Measurements from ENCODE around the gene NSMCE1.

The NSMCE1 gene

DNA sequence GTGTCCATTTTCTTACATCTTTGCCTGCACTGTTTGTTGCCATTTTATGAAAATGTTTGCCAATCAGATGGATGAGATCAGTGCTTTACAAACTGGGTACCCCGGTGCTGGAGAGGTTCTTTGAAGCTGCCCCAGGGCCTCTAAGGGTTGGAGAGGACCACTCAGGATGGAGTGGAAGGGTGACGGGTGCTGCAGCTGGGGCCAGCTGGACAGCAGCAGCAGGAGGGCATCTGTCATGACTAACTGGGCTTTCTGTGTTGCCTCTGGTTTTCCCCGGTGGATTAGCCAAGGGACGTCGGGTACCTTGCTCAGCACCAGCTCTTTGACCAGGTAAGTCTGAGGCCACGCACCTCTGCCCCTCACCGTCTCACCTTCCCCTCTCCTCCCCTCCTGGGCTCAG is 52.9 kb downstream of the NSMCE1 start:
- no peak for TF ChIP-seq CTCF (IDR thresholded peaks at IDR 0.05; ENCODE audit: control insufficient read depth, extremely low read depth, insufficient read depth)
- no peak for DNase-seq (ENCODE audit: low read depth)
- no peak overlapping the region for H3K4me3 ChIP-seq (ENCODE audit: low read depth, low read length)

DNA sequence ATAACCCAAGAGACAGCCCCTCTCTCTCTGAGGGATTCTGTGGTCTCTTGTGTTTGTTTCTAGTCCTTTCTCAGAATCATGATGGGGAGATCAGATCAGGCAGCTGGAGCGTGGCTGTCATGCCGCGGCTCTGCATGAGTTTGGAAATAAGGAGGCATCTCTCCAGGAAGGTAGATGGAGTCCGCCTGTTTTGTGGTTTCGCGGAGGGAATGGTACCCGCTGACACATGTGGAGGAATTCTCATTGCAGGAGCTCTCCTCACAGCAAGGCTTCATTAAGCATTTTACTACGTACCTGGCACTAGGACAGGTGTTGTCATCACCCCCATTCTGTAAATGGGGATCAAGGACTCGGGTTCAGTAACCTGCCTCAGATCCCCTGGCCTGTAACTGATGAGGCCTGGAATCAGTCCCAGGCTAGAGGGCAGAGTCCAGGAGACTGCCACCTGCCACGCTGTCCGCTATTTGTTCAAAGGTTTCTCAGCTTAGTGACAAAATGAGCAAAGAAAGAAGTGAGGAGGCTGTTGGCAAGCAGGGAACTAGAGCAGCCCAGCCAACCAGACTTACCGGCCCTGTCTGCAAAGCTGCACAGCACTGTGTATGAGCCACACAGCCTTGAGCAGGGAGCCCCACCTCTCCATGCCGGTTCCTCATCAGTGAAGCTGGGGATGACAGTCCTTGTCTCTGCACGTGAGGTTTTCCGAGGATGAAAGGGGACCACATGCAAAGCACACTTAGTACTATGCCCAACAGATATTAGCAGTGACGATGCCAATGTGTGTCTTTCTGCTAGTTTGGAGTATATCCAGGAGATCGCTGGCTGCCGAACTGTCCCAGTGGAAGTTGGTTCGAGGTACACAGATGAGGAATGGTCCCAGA is 54.2 kb downstream of the NSMCE1 start:
- no peak for TF ChIP-seq CTCF (IDR thresholded peaks at IDR 0.05; ENCODE audit: control insufficient read depth, extremely low read depth, insufficient read depth)
- no peak overlapping the region for H3K4me3 ChIP-seq (ENCODE audit: low read depth, low read length)
- DNase-seq (ENCODE audit: low read depth), result no peak

GRCh38 chr16:27211026-27211425 is 57.5 kb downstream of the NSMCE1 start:
- no peak for TF ChIP-seq CTCF (IDR thresholded peaks at IDR 0.05; ENCODE audit: control insufficient read depth, extremely low read depth, insufficient read depth)
- DNase-seq (ENCODE audit: low read depth), result no peak
- no peak overlapping the region for H3K4me3 ChIP-seq (ENCODE audit: low read depth, low read length)

- TF ChIP-seq CTCF (IDR thresholded peaks at IDR 0.05; ENCODE audit: control insufficient read depth, extremely low read depth, insufficient read depth), result no peak
- no peak for DNase-seq (ENCODE audit: low read depth)
- no peak overlapping the region for H3K4me3 ChIP-seq (ENCODE audit: low read depth, low read length)
Observed at GRCh38 chr16:27210174-27210573, 58.4 kb downstream of the NSMCE1 start.

GRCh38 chr16:27209591-27209990 is 59.0 kb downstream of the NSMCE1 start:
- TF ChIP-seq CTCF (IDR thresholded peaks at IDR 0.05; ENCODE audit: control insufficient read depth, extremely low read depth, insufficient read depth), result no peak
- H3K4me3 ChIP-seq (ENCODE audit: low read depth, low read length), result no peak overlapping the region
- no peak for DNase-seq (ENCODE audit: low read depth)

GRCh38 chr16:27208796-27209195 is 59.8 kb downstream of the NSMCE1 start:
- TF ChIP-seq CTCF (IDR thresholded peaks at IDR 0.05; ENCODE audit: control insufficient read depth, extremely low read depth, insufficient read depth), result no peak
- no peak overlapping the region for H3K4me3 ChIP-seq (ENCODE audit: low read depth, low read length)
- no peak for DNase-seq (ENCODE audit: low read depth)
